B cell (primary cell): ENCODE results near the gene PARD3B.

ENCODE experiments used
- CTCF ChIP-seq: fragments of 200-600 bp; IDR thresholded peaks from one replicate; pipeline ENCODE4 v1.8.0; 2022; ENCODE audit warnings: antibody characterized with exemption, mild to moderate bottlenecking
- EZH2 ChIP-seq: IDR thresholded peaks from 2 replicates; pipeline ENCODE4 v1.6.1; 2012; ENCODE audit warnings: borderline replicate concordance, low read depth, mild to moderate bottlenecking, moderate library complexity, low read length; ENCODE audit not compliant: insufficient read depth, poor library complexity, severe bottlenecking

GRCh38 chr2:204886713-204887112 lies 341.4 kb downstream of the PARD3B start:
- TF ChIP-seq CTCF: no peak
- TF ChIP-seq EZH2: no peak
